GM12872 (cell line): ENCODE measurements around the gene MYBPC1.

Experiments
- TF ChIP-seq, protein P1 (sequence below): IDR thresholded peaks from 3 replicates; pipeline ENCODE4 v1.5.1; 2011; ENCODE audit warnings: low read depth, mild to moderate bottlenecking, low read length, moderate library complexity; ENCODE audit not compliant: insufficient read depth

MYBPC1 gene

DNA sequence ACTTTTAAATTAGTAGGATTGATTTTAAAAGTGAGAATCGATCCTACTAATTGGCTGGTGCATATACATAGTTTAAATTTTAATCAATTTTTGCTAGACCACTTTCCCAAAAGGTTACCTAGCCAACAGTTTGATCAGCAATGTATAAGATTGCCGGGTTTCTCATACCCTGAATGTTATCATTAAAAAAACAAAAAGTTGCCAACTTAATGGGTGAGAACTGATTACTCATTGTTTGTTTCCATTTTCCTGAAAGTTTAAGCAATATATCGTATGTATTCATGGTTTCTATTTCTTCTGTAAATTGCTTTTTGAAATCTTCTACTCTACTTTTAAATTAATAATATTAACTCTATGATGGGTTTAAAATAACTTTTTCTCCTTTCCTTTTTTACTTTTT, 4.4 kb upstream of the MYBPC1 start:
- TF ChIP-seq, protein P1, sequence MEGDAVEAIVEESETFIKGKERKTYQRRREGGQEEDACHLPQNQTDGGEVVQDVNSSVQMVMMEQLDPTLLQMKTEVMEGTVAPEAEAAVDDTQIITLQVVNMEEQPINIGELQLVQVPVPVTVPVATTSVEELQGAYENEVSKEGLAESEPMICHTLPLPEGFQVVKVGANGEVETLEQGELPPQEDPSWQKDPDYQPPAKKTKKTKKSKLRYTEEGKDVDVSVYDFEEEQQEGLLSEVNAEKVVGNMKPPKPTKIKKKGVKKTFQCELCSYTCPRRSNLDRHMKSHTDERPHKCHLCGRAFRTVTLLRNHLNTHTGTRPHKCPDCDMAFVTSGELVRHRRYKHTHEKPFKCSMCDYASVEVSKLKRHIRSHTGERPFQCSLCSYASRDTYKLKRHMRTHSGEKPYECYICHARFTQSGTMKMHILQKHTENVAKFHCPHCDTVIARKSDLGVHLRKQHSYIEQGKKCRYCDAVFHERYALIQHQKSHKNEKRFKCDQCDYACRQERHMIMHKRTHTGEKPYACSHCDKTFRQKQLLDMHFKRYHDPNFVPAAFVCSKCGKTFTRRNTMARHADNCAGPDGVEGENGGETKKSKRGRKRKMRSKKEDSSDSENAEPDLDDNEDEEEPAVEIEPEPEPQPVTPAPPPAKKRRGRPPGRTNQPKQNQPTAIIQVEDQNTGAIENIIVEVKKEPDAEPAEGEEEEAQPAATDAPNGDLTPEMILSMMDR: no peak

DNA sequence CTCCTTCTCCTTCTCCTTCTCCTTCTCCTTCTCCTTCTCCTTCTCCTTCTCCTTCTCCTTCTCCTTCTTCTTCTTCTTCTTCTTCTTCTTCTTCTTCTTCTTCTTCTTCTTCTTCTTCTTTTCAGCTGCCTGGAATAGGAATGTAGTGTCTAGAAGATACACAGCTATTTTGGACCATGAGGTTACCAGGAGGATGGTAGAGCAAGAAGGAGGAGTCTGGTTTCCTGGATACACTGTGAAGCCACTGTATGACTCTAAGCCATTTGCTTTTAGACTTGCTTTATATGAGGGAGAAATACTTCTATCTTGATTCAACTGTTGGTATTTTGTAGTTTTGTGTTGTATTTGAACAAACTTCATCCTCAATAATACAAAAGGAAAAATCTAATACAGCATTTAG, 3.0 kb upstream of the MYBPC1 start:
- TF ChIP-seq, protein P1: no peak

DNA sequence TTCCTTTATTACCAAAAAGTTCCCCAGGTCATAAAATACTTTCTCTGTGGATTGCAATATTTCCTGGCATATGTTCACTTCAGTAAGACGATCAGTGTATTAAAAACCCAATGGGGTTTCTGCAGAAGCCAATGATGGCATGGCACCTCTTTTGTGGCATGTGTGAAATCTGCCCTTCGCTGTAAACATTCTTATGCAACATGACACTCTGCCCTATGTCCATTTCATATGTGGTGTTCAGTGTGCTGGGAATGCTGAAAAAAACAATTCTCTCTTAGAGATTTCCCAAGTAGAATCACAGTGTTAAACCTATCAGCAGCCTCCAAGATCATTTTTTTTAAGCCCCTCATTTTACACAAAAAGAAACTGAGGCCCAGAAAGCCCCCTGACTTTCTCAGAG, 2.3 kb upstream of the MYBPC1 start:
- TF ChIP-seq, protein P1: no peak

DNA sequence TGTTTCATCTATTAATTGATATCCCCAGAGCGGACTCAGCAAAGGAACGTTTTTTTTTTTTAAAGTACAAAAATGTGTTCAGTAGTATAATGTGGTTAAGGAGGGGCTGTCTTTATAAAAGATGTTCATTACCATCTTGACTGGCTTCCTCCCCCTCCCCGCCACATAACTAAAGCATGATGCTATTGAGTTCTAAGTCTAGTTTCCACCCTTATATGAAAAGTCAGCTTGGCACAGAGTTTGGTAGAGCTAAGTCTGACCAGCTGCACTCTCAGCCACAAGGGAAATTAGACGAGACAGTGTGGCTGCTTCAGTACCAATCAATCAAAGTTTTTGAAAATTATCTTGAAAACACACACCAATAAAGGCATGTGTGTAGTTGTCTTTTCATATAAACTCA, 1.9 kb upstream of the MYBPC1 start:
- TF ChIP-seq, protein P1: no peak

DNA sequence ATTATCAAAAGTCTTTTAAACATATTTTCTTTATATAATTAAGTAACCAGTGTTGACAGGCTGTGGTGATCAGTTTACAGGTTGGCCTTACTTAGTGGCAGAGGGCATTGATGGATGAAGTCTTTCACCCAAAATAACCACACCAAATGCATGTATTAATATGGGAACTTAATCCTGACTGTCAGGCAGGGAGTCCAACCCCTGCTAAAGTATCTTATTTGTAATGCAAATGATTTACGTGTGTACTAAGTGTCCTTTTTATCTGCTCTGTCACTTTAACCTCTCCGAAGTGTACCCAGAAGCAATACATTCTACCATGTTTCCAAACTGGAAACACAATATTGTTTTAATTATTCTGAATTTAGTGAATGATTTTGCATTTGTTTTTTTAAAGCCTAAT, 1.4 kb downstream of the MYBPC1 start:
- TF ChIP-seq, protein P1: no peak

DNA sequence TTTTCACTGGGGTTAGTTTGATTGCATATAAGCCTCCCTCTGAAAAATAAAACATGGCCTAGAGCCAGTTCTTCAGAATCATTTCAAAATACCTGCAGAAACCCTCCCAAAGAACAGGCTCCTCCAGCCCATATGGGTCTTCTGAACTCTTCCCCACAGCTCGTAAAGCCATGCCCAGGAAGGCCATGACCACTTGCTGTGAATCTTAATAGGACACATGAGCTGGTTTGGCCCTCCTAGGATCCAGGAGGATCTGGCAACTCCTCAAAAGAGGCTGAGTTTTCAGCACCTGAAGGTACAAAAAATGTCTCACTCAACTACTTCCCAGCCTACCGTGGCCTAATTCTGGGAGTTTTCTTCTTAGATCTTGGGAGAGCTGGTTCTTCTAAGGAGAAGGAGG, 2.4 kb downstream of the MYBPC1 start:
- TF ChIP-seq, protein P1: no peak

DNA sequence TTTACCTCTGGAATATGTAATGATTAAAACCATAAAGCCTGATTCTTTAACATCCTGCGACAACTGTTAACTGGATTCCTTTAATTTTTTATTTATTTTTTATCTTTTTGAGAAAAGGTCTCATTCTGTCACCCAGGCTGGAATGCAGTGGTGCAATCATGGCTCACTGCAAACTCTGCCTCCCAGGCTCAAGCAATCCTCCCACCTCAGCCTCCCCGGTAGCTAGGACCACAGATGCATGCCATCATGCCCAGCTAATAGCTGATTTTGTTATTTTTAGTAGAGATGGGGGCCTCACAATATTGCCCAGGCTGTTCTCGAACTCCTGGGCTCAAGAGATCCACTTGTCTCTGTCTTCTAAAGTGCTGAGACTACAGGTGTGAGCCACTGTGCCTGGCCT, 3.7 kb downstream of the MYBPC1 start:
- TF ChIP-seq, protein P1: no peak

DNA sequence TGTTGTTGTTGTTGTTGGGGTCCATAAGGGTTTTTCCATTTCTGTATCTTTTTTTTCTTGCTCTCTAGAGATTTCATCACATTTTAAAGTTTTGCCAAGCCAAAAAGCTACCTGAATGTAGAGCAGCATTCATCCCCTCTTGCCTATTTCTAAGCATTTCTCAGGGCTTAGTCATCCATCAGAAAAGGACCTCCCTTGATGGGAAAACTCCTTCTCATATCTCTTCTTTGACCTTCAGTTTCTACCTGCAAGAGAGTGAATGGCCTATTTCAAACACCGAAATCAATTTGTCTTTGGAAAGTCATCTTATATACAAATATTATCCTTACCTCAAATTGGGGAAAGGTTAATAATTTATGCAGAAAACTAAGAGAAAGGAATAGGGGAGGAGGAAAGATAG, 4.5 kb downstream of the MYBPC1 start:
- TF ChIP-seq, protein P1: no peak
